BLaER1 (cell line): ENCODE results near the gene CINP.

Experiments used
- H3K27ac ChIP-seq: shearing (Covaris generic); formaldehyde crosslinking; 2 replicates; pipeline ENCODE4 v1.8.1; 2022
- H3K27me3 ChIP-seq: shearing (Covaris generic); formaldehyde crosslinking; 2 replicates; pipeline ENCODE4 v1.8.1; 2022
- H3K36me3 ChIP-seq: shearing (Covaris generic); formaldehyde crosslinking; 2 replicates; pipeline ENCODE4 v1.8.1; 2022
- H3K4me1 ChIP-seq: shearing (Covaris generic); formaldehyde crosslinking; 2 replicates; pipeline ENCODE4 v1.8.1; 2022
- H3K4me2 ChIP-seq: shearing (Covaris generic); formaldehyde crosslinking; 2 replicates; pipeline ENCODE4 v1.8.1; 2022
- H3K4me3 ChIP-seq: shearing (Covaris generic); formaldehyde crosslinking; 2 replicates; pipeline ENCODE4 v1.8.1; 2022
- H3K9ac ChIP-seq: shearing (Covaris generic); formaldehyde crosslinking; 2 replicates; pipeline ENCODE4 v1.8.1; 2022
- H3K9me3 ChIP-seq: shearing (Covaris generic); formaldehyde crosslinking; 2 replicates; pipeline ENCODE4 v1.8.1; 2022
- H4K20me1 ChIP-seq: shearing (Covaris generic); formaldehyde crosslinking; 2 replicates; pipeline ENCODE4 v1.8.1; 2022
- Cebpa-rat ChIP-seq: shearing (Covaris generic); IDR thresholded peaks from 2 replicates; pipeline ENCODE4 v1.8.1; 2022

CINP gene

GRCh38 chr14:102362545-102363181 is at the start of gene CINP, which contains the start of gene TECPR2:
CINP (minus strand) TSS chr14:102362890; CDS start chr14:102362851, 39 bp downstream.
TECPR2 (plus strand) TSS chr14:102362941; CDS start chr14:102376722, 13,781 bp downstream.
- H3K4me2 ChIP-seq: peak within 1 kb of the TSS; percentile 96
- H3K27me3 ChIP-seq: no peaks in the 10 kb centered on the region
- H3K4me3 ChIP-seq: peak within 1 kb of the TSS; percentile 89
- peak within 1 kb of the TSS; percentile 91 for H3K9ac ChIP-seq
- peak within 1 kb of the TSS; percentile 78 for H3K27ac ChIP-seq
- no peaks in the 10 kb centered on the region for H4K20me1 ChIP-seq
- H3K9me3 ChIP-seq: no peaks in the 10 kb centered on the region
- H3K36me3 ChIP-seq: peaks cover 13% of the 10 kb centered on the region
- H3K4me1 ChIP-seq: peaks cover 34% of the 10 kb centered on the region
- no peak for TF ChIP-seq Cebpa-rat

GRCh38 chr14:102408724-102409123 is 46.0 kb upstream of the CINP start:
- no peaks in the 10 kb centered on the region for H3K27me3 ChIP-seq
- TF ChIP-seq Cebpa-rat: no peak
- peaks cover 4% of the 10 kb centered on the region; the same call in 1 of the 2 replicates for H3K4me1 ChIP-seq
- no peak overlapping the region for H3K4me2 ChIP-seq
- H3K27ac ChIP-seq: no peak overlapping the region
- no peak overlapping the region for H3K9ac ChIP-seq
- peaks cover 16% of the 10 kb centered on the region for H3K36me3 ChIP-seq
- no peaks in the 10 kb centered on the region for H4K20me1 ChIP-seq
- H3K4me3 ChIP-seq: no peak overlapping the region
- peaks cover 8% of the 10 kb centered on the region for H3K9me3 ChIP-seq

GRCh38 chr14:102407258-102407657 is 44.6 kb upstream of the CINP start:
- no peak for TF ChIP-seq Cebpa-rat
- Histone ChIP-seq H3K4me1 (peaks cover 4% of the 10 kb centered on the region; the same call in 1 of the 2 replicates), H4K20me1 (no peaks in the 10 kb centered on the region), H3K4me2 (no peak overlapping the region), H3K36me3 (peaks cover 24% of the 10 kb centered on the region), H3K4me3 (no peak overlapping the region), H3K27me3 (no peaks in the 10 kb centered on the region), H3K9ac (no peak overlapping the region), H3K27ac (no peak overlapping the region), H3K9me3 (peaks cover 22% of the 10 kb centered on the region)

- no peak overlapping the region for H3K27ac ChIP-seq
- no peak overlapping the region for H3K9ac ChIP-seq
- no peaks in the 10 kb centered on the region for H4K20me1 ChIP-seq
- no peaks in the 10 kb centered on the region for H3K4me1 ChIP-seq
- TF ChIP-seq Cebpa-rat: no peak
- peaks cover 35% of the 10 kb centered on the region; the same call in 1 of the 2 replicates for H3K36me3 ChIP-seq
- no peaks in the 10 kb centered on the region for H3K27me3 ChIP-seq
- no peak overlapping the region for H3K4me3 ChIP-seq
- no peak overlapping the region for H3K4me2 ChIP-seq
- peaks cover 58% of the 10 kb centered on the region for H3K9me3 ChIP-seq
These were observed 40.3 kb upstream of the CINP start for GRCh38 chr14:102403028-102403427.

- H3K36me3 ChIP-seq: peaks cover 43% of the 10 kb centered on the region
- no peak overlapping the region for H3K27ac ChIP-seq
- peaks cover 53% of the 10 kb centered on the region for H3K9me3 ChIP-seq
- H3K9ac ChIP-seq: no peak overlapping the region
- no peak overlapping the region for H3K4me2 ChIP-seq
- no peaks in the 10 kb centered on the region for H3K4me1 ChIP-seq
- H3K4me3 ChIP-seq: no peak overlapping the region
- H3K27me3 ChIP-seq: no peaks in the 10 kb centered on the region
- no peaks in the 10 kb centered on the region for H4K20me1 ChIP-seq
- no peak for TF ChIP-seq Cebpa-rat
These were observed 33.8 kb upstream of the CINP start for GRCh38 chr14:102396521-102396920.

GRCh38 chr14:102394717-102395375 is 32.2 kb upstream of the CINP start:
- no peak overlapping the region for H3K4me2 ChIP-seq
- no peak for TF ChIP-seq Cebpa-rat

GRCh38 chr14:102392506-102392905 is 29.8 kb upstream of the CINP start:
- Histone ChIP-seq H3K4me1 (no peaks in the 10 kb centered on the region), H3K4me2 (no peak overlapping the region), H3K27me3 (no peaks in the 10 kb centered on the region), H3K36me3 (peaks cover 15% of the 10 kb centered on the region), H3K27ac (no peak overlapping the region), H3K9me3 (peaks cover 12% of the 10 kb centered on the region), H4K20me1 (no peaks in the 10 kb centered on the region), H3K4me3 (no peak overlapping the region), H3K9ac (no peak overlapping the region)
- TF ChIP-seq Cebpa-rat: no peak

More at GRCh38 chr14:102394717-102395375, 32.2 kb upstream of the CINP start:
- H4K20me1 ChIP-seq: no peaks in the 10 kb centered on the region
- H3K9me3 ChIP-seq: peaks cover 36% of the 10 kb centered on the region
- H3K27ac ChIP-seq: no peak overlapping the region
- H3K4me1 ChIP-seq: no peaks in the 10 kb centered on the region
- H3K27me3 ChIP-seq: no peaks in the 10 kb centered on the region
- no peak overlapping the region for H3K4me3 ChIP-seq
- peaks cover 32% of the 10 kb centered on the region for H3K36me3 ChIP-seq
- no peak overlapping the region for H3K9ac ChIP-seq

GRCh38 chr14:102390064-102390855 is 27.6 kb upstream of the CINP start:
- Histone ChIP-seq H4K20me1 (no peaks in the 10 kb centered on the region), H3K4me1 (no peaks in the 10 kb centered on the region), H3K4me3 (no peak overlapping the region), H3K9ac (no peak overlapping the region), H3K27me3 (no peaks in the 10 kb centered on the region), H3K4me2 (no peak overlapping the region), H3K9me3 (no peaks in the 10 kb centered on the region), H3K36me3 (0 out of 2 replicates have a peak, but pooled peaks cover 4% of the 10 kb centered on the region), H3K27ac (no peak overlapping the region)
- no peak for TF ChIP-seq Cebpa-rat

- H3K4me2 ChIP-seq: no peak overlapping the region
These were observed 26.6 kb upstream of the CINP start for GRCh38 chr14:102389246-102389645.

More at GRCh38 chr14:102389246-102389645, 26.6 kb upstream of the CINP start:
- Histone ChIP-seq H3K27ac (no peak overlapping the region), H3K9ac (no peak overlapping the region), H3K4me3 (no peak overlapping the region), H4K20me1 (no peaks in the 10 kb centered on the region), H3K4me1 (no peaks in the 10 kb centered on the region), H3K36me3 (0 out of 2 replicates have a peak, but pooled peaks cover 2% of the 10 kb centered on the region), H3K9me3 (no peaks in the 10 kb centered on the region), H3K27me3 (no peaks in the 10 kb centered on the region)
- TF ChIP-seq Cebpa-rat: no peak
